ENCODE results near the gene AGFG2.
A peak's percentile ranks its signal among the peaks of the same experiment; 100 is the strongest.
"Not testable (repeated sequence)": the region's sequence is repeated elsewhere in the genome, so short reads cannot be mapped to it uniquely, and the experiment has no call there.

AGFG2 gene, protein sequence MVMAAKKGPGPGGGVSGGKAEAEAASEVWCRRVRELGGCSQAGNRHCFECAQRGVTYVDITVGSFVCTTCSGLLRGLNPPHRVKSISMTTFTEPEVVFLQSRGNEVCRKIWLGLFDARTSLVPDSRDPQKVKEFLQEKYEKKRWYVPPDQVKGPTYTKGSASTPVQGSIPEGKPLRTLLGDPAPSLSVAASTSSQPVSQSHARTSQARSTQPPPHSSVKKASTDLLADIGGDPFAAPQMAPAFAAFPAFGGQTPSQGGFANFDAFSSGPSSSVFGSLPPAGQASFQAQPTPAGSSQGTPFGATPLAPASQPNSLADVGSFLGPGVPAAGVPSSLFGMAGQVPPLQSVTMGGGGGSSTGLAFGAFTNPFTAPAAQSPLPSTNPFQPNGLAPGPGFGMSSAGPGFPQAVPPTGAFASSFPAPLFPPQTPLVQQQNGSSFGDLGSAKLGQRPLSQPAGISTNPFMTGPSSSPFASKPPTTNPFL

DNA sequence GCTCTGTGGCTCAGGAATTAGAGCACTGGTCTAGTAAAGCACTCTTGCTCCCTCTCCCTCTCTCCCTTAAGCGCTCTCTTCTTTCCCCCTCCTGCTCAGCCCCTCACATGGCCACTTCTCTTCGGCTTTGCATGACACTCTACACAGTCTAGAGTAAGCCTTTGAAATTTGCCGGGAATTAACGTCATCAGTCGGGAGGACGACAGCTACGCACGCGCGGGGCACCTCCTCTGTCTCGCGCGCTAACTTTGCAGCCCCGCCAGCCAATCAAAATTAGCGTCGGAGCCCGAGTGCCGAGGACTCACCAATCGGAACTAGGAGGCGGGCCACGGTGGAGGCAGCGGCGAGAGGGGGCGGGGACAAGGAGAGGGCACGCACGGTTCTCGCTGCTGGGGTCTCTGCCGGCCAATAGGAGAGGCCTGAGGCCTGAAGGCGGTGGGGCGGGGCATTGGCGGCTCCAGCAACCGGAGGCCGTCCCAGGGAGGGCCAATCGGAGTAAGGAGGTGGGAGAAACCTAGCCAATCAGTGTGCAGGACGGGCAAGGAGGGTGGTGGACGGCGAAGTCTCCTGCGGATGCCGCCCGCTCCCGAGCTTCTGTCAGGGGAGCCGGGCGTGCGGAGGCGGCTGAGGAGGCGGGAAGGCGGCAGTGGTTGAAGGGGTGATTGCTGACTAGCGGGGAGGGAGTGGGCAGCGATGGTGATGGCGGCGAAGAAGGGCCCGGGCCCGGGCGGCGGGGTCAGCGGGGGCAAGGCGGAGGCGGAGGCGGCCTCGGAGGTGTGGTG is at the start of gene AGFG2:
TSS of gene AGFG2 (plus strand) at position 550 of the 782 bp plus-strand sequence. CDS start at position 694, 144 bp downstream.
- peak; percentile 100 for DNase-seq (ENCODE audit: low spot score)

DNA sequence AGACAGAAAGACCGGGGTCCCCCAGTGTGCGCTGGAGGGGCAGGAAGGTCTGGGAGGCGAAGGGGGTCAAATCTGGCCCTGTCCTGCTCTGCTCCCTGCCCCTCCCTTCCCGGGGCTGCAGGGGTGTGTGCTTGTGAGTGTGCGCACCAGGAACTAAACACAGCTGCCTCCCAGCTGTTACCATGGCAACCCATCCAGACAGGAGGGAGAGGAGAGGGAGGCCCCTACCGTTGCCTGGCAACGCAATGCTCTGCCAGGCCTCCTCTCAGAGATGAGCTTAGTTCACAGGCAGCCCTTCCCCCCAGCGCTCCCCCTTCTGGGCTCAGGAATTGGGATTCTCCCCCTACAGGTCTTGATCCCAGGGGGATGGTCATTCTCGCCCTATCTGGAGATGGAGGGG is 49.2 kb upstream of the AGFG2 start:
- peak; percentile 89 for DNase-seq (ENCODE audit: low spot score)

GRCh38 chr7:100490483-100491191 is 48.4 kb upstream of the AGFG2 start:
- no peak for DNase-seq (ENCODE audit: low spot score)

DNA sequence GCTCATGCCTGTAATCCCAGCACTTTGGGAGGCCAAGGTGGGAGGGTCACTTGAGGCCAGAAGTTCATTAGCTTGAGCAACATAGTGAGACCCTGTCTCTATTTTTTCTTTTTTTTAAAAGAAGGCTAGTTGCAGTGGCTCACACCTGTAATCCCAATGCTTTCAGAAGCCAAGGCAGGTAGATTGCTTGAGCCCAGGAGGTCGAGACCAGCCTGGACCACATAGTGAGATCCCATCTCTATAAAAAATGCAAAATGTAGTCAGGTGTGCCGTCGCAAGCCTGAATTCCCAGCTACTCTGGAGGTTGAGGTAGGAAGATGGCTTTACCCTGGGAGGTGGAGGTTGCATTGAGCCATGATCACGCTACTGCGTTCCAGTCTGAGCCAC is 47.8 kb upstream of the AGFG2 start:
- DNase-seq (ENCODE audit: low spot score) = no peak

GRCh38 chr7:100492738-100493475 is 46.1 kb upstream of the AGFG2 start:
- no peak for DNase-seq (ENCODE audit: low spot score)

DNA sequence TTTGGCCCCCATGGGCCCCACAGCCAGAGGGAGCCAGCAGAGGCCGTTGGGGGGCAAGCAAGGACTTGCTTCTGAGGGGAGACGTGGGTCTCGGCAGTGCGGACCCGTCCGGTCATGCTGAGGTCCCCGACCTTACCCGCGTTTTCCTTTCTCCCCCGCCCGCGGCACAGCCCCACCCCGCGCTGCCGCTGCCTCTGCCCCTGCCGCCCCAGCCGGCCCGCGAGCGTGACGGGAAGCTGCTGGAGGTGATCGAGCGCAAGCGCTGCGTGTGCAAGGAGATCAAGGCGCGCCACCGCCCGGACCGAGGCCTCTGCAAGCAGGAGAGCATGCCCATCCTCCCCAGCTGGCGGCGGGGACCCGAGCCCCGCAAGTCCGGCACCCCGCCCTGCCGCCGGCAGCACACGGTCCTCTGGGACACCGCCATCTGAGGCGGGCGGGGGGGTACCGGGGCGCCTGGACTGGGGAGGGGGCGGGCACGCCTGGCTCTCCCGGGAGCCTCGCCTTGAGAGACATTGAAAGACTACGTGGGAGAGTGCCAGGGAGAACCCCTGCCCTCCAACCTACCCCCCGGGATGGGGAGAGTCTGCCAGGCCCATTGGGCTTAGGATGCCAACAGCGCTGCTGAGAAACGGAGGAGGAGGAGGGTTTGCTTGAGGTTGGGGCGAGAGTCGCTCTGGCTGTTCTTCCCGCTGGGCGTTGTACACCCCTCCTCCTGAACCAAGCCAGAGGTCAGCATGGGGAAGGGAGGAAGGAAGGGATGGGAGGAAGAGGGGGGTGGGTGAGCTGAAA is 45.3 kb upstream of the AGFG2 start:
- DNase-seq (ENCODE audit: low spot score) = no peak

- no peak for DNase-seq (ENCODE audit: low spot score)
Measured at GRCh38 chr7:100496509-100496908, 42.5 kb upstream of the AGFG2 start.

- not testable (repeated sequence) for DNase-seq (ENCODE audit: low spot score)
Measured at GRCh38 chr7:100500743-100501142, 38.3 kb upstream of the AGFG2 start.

DNA sequence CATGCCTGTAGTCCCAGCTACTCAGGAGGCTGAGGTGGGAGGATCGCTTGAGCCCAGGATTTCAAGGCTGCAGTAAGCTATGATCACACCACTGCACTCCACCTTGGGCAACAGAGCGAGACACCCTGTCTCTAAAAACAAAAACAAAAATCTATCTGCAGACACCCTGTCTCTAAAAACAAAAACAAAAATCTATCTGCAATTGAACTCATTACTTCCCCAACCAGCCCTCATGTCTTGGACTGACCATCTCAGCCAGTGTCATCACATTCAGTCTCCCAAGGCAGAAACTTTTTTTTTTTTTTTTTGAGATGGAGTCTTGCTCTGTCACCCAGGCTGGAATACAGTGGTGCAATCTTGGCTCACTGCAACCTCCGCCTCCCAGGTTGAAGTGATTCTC is 35.0 kb upstream of the AGFG2 start:
- DNase-seq (ENCODE audit: low spot score) = not testable (repeated sequence)

DNA sequence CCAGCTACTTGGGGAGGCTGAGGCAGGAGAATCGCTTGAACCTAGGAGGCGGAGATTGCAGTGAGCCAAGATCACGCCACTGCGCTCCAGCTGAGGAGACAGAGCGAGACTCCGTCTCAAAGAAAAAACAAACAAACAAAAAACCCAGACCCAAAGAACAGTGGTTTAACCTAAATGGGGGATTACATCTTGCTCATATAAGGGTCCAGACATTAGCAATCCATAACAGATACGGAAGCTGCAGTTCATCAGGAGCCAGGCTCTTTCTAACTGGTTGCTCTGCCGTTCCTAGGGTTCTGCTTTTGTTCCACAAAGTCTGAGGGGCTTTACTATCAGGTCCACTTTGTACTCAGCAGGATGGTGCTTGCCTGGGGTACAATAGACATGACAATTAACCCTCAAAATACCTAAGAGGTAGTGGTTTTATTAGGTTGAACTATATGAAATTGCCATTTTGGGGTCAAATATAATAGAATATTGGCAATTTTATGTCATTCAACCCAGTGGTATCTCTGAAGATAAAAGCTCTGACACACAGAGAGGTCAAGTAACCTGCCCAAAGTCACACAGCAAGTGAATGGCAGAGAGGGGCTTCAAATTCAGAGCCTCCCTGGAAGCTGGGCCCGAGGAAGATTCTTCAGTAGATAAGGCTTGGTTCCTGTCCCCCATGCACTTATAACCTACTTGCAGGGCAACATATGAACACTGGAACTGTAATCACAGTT is 34.0 kb upstream of the AGFG2 start:
- DNase-seq (ENCODE audit: low spot score) = no peak

- DNase-seq (ENCODE audit: low spot score) = no peak
Measured at GRCh38 chr7:100506356-100506923, 32.6 kb upstream of the AGFG2 start.

GRCh38 chr7:100509231-100509630 is 29.8 kb upstream of the AGFG2 start:
- DNase-seq (ENCODE audit: low spot score) = peak; percentile 69

GRCh38 chr7:100510437-100511239 is 28.4 kb upstream of the AGFG2 start:
- DNase-seq (ENCODE audit: low spot score) = no peak

DNA sequence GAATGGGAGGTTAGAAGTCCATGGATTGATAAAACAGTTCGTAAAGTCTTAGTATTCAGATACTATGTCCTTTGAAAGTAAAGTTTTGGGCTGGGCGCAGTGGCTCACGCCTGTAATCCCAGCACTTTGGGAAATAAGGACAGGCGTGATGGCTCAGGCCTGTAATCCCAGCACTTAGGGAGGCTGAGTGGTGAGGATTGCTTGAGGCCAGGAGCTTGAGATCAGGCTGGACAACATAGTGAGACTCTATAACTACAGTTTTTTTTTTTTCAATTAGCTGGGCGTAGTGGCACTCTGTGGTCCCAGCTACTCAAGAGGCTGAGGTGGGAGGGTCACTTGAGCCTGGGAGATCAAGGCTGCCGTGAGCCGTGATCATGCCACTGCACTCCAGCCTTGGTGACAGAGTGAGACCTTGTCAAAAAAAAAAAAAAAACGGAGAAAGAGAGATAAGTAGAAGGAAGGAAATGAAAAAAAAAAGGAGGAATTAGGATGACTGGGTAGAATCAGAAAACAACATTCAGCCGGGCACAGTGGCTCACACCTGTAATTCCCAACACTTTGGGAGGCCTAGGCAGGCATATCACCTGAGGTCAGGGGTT is 25.7 kb upstream of the AGFG2 start:
- DNase-seq (ENCODE audit: low spot score) = no peak

GRCh38 chr7:100515072-100515532 is 23.9 kb upstream of the AGFG2 start:
- DNase-seq (ENCODE audit: low spot score) = no peak

GRCh38 chr7:100516135-100516812 is 22.7 kb upstream of the AGFG2 start:
- DNase-seq (ENCODE audit: low spot score) = no peak

- no peak for DNase-seq (ENCODE audit: low spot score)
Measured at GRCh38 chr7:100517305-100517704, 21.7 kb upstream of the AGFG2 start.

DNA sequence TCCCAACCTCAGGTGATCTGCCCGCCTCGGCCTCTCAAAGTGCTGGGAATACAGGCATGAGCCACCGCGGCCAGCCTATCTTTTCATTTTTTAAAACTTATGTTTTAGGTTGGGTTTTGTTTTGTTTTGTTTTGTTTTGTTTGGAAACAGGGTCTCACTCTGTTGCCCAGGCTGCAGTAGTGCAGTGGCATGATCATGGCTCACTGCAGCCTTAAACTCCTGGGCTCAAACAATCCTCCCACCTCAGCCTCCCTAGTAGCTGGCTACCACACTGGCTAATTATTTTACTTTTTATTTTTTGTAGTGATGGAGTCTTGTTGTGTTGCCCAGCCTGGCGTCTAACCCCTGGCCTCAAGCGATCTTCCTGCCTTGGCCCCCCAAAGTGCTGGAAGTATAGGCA is 19.4 kb upstream of the AGFG2 start:
- DNase-seq (ENCODE audit: low spot score) = no peak

All from left forelimb (tissue), 1 donor.